ENCODE results near the gene GLCE.

The GLCE gene

GRCh38 chr15:69119683-69120395 lies 40.6 kb upstream of the GLCE start:
- TF ChIP-seq CTCF (IDR thresholded peaks at IDR 0.05; ENCODE audit: borderline replicate concordance, insufficient read depth, low read depth, low read length) = no peak
- no peak overlapping the region for H3K4me3 ChIP-seq (ENCODE audit: low read depth, low read length)

GRCh38 chr15:69120732-69121131 lies 39.7 kb upstream of the GLCE start:
- H3K4me3 ChIP-seq (ENCODE audit: low read depth, low read length) = no peak overlapping the region
- no peak for TF ChIP-seq CTCF (IDR thresholded peaks at IDR 0.05; ENCODE audit: borderline replicate concordance, insufficient read depth, low read depth, low read length)

- no peak for TF ChIP-seq CTCF (IDR thresholded peaks at IDR 0.05; ENCODE audit: borderline replicate concordance, insufficient read depth, low read depth, low read length)
- H3K4me3 ChIP-seq (ENCODE audit: low read depth, low read length) = no peak overlapping the region
These were observed 39.1 kb upstream of the GLCE start for GRCh38 chr15:69121198-69121828.

- TF ChIP-seq CTCF (IDR thresholded peaks at IDR 0.05; ENCODE audit: borderline replicate concordance, insufficient read depth, low read depth, low read length) = no peak
- H3K4me3 ChIP-seq (ENCODE audit: low read depth, low read length) = no peak overlapping the region
These were observed 35.2 kb upstream of the GLCE start for GRCh38 chr15:69125236-69125635.

GRCh38 chr15:69126054-69126469 lies 34.4 kb upstream of the GLCE start:
- TF ChIP-seq CTCF (IDR thresholded peaks at IDR 0.05; ENCODE audit: borderline replicate concordance, insufficient read depth, low read depth, low read length) = no peak
- no peak overlapping the region for H3K4me3 ChIP-seq (ENCODE audit: low read depth, low read length)

GRCh38 chr15:69127306-69127705 lies 33.1 kb upstream of the GLCE start:
- no peak overlapping the region for H3K4me3 ChIP-seq (ENCODE audit: low read depth, low read length)
- TF ChIP-seq CTCF (IDR thresholded peaks at IDR 0.05; ENCODE audit: borderline replicate concordance, insufficient read depth, low read depth, low read length) = no peak
